Colonic mucosa (tissue), 4 donors: ENCODE data around the gene PUSL1. TPM values are rescaled to one million over a fixed set of nuclear protein-coding genes. Genes with fewer than 3 reads are reported as not detected.

Experiments used
- DNase-seq: peaks from one replicate; pipeline ENCODE4 v3.0.0-alpha.2; 2020
- H3K27ac ChIP-seq: fragments of 200-600 bp; one replicate; pipeline ENCODE4 v1.8.0; 2021
- H3K27me3 ChIP-seq: fragments of 200-600 bp; one replicate; pipeline ENCODE4 v1.8.0; 2021
- H3K36me3 ChIP-seq: fragments of 200-600 bp; one replicate; pipeline ENCODE4 v1.8.0; 2021
- H3K4me1 ChIP-seq: fragments of 200-600 bp; one replicate; pipeline ENCODE4 v1.8.0; 2021; ENCODE audit warnings: mild to moderate bottlenecking
- H3K4me3 ChIP-seq: fragments of 200-600 bp; one replicate; pipeline ENCODE4 v1.8.0; 2021
- H3K9ac ChIP-seq, 2 donors: one replicate each; pipeline ENCODE4 v1.7.0; 2013; ENCODE audit warnings: control low read depth in 2 of 2, low read depth in 2 of 2, low read length in 2 of 2
- H3K9me3 ChIP-seq: fragments of 200-600 bp; one replicate; pipeline ENCODE4 v1.8.0; 2021
- intact Hi-C: fragments of 100-400 bp; cut with DNase I; formaldehyde crosslinking; loops from one replicate; pipeline ENCODE4 v1.14.1; 2022
- total RNA-seq, 2 donors: library from RNA; stranded (reverse); fragmentation: NEBNext Ultra II Directional in 1 of 2; extraction: Animal tissue kit (Norgen Biotek cat#: 25700) in 1 of 2; gene quantifications; one replicate each; pipeline ENCODE4 v1.2.1, GENCODE V29; 2021
- TF ChIP-seq, protein P1 (sequence below): fragments of 200-600 bp; IDR thresholded peaks from one replicate; pipeline ENCODE4 v1.8.0; 2022; ENCODE audit warnings: antibody characterized with exemption, mild to moderate bottlenecking
- donor health status: healthy.
- donor health status: DM: no; HTN: no; CAD: no.
- donor health status: DM: no; HTN: no; CAD: no.

The PUSL1 gene
- total RNA-seq, 2 donors from 2014 or later = 14.3 to 35.8 TPM

DNA sequence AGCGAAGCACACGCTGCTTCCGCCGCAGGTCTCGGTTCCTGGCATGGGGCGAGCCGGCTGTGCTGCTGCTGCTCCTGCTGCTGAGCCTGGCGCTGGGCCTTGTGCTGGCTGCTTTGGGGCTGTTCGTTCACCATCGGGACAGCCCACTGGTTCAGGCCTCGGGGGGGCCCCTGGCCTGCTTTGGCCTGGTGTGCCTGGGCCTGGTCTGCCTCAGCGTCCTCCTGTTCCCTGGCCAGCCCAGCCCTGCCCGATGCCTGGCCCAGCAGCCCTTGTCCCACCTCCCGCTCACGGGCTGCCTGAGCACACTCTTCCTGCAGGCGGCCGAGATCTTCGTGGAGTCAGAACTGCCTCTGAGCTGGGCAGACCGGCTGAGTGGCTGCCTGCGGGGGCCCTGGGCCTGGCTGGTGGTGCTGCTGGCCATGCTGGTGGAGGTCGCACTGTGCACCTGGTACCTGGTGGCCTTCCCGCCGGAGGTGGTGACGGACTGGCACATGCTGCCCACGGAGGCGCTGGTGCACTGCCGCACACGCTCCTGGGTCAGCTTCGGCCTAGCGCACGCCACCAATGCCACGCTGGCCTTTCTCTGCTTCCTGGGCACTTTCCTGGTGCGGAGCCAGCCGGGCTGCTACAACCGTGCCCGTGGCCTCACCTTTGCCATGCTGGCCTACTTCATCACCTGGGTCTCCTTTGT is 25.3 kb downstream of the PUSL1 start:
- no peak overlapping the region for H3K9ac ChIP-seq
- TF ChIP-seq, protein P1, sequence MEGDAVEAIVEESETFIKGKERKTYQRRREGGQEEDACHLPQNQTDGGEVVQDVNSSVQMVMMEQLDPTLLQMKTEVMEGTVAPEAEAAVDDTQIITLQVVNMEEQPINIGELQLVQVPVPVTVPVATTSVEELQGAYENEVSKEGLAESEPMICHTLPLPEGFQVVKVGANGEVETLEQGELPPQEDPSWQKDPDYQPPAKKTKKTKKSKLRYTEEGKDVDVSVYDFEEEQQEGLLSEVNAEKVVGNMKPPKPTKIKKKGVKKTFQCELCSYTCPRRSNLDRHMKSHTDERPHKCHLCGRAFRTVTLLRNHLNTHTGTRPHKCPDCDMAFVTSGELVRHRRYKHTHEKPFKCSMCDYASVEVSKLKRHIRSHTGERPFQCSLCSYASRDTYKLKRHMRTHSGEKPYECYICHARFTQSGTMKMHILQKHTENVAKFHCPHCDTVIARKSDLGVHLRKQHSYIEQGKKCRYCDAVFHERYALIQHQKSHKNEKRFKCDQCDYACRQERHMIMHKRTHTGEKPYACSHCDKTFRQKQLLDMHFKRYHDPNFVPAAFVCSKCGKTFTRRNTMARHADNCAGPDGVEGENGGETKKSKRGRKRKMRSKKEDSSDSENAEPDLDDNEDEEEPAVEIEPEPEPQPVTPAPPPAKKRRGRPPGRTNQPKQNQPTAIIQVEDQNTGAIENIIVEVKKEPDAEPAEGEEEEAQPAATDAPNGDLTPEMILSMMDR = no peak
- no peaks in the 10 kb centered on the region for H3K4me1 ChIP-seq
- no peaks in the 10 kb centered on the region for H3K36me3 ChIP-seq
- H3K9me3 ChIP-seq = no peaks in the 10 kb centered on the region
- intact Hi-C loops = no loop called here
- no peak overlapping the region for H3K4me3 ChIP-seq
- H3K27ac ChIP-seq = no peak overlapping the region
- DNase-seq = no peak
- H3K27me3 ChIP-seq = no peaks in the 10 kb centered on the region

DNA sequence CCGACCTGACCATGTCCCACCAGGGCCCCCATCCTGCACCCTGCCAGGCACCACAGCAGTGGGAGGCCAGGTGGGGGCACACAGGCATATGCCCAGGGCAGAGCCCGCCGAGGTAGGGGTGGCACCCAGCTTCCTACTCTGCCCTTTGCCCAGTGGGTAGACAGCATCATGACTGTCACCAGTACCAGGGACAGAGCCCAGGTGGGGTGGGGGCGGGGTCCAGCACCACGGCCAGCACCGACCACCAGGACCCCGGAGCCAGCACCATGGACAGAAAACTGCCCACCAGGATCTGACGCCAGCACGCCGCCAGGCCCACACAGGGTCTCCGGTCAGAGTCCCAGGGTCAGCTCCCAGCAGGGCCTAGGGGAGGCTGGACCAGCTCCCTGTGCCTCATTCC is 26.4 kb downstream of the PUSL1 start:
- TF ChIP-seq, protein P1 = no peak
- Histone ChIP-seq H3K9ac (no peak overlapping the region), H3K9me3 (no peaks in the 10 kb centered on the region), H3K36me3 (no peaks in the 10 kb centered on the region), H3K4me3 (no peak overlapping the region), H3K4me1 (no peaks in the 10 kb centered on the region), H3K27me3 (no peaks in the 10 kb centered on the region), H3K27ac (no peak overlapping the region)
- intact Hi-C loops = no loop called here
- DNase-seq = no peak

DNA sequence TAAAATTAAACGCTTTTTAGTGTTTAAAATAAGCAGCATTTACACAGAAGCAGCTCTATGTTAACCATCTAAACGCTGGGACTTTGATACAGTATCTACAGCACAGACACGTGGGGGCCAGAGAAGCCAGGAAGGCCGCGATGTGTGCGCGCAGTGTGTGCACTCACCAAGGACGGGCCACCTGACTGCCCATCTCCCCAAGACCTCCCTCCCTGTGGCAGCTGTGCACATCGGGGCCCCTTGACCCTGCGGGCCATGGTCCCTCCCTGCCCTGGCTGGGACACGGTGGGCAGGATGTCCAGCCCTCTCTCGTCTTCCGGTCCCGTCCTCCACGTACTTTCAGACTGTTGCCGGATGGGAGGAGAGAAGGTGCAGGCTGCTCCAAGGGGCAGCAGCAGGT is 26.9 kb downstream of the PUSL1 start:
- intact Hi-C loops = no loop called here
- Histone ChIP-seq H3K36me3 (no peaks in the 10 kb centered on the region), H3K27me3 (no peaks in the 10 kb centered on the region), H3K4me1 (no peaks in the 10 kb centered on the region), H3K9me3 (no peaks in the 10 kb centered on the region), H3K27ac (no peak overlapping the region), H3K4me3 (no peak overlapping the region), H3K9ac (no peak overlapping the region)
- TF ChIP-seq, protein P1 = no peak
- DNase-seq = no peak

DNA sequence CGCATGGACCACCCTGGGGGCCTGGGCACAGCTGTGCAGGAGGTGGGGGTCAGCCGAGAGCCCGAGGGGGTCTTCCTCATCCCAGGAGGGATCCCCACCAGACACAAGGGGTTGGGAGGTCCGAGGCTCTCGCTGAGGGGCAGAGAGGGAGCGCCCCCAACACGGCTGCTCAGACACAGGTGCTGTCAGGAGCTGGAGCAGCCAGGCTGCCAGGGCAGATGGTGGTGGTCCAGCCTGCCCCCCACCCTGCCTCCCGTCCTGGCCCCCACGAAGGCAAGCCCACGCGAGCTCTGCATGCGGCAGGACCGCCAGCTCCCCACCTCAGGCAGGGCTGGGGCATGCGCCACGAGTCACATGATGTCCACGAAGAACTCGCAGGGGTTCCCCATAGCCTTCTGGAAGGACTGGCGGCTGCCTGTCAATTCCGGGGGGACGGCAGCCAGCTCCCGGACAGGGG is 27.4 kb downstream of the PUSL1 start:
- Histone ChIP-seq H3K36me3 (no peaks in the 10 kb centered on the region), H3K27ac (no peak overlapping the region), H3K9me3 (no peaks in the 10 kb centered on the region), H3K4me3 (no peak overlapping the region), H3K27me3 (no peaks in the 10 kb centered on the region), H3K9ac (no peak overlapping the region), H3K4me1 (no peaks in the 10 kb centered on the region)
- no peak for DNase-seq
- TF ChIP-seq, protein P1 = no peak
- intact Hi-C loops = no loop called here

DNA sequence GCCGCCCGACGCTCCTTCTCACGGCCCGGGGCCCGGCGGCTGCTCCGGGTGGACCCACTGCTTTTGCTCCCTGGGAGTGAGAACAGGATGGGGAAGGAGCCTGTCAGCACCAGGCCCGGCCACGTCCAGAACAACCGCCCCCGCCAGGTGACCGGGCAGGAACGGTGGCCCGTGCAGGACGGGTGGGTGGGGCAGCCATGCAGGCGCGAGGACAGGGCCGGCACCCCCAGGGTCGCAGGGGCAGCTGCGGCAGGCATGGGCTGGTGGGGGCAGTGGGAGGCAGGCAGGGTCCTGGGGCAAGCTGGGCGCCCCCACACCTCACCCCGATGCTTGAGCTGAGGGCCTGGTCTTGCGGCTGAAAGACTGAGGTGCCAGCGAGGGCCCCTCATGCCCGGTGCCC is 28.0 kb downstream of the PUSL1 start:
- intact Hi-C loops = no loop called here
- H3K36me3 ChIP-seq = no peaks in the 10 kb centered on the region
- H3K4me1 ChIP-seq = no peaks in the 10 kb centered on the region
- no peak overlapping the region for H3K9ac ChIP-seq
- no peaks in the 10 kb centered on the region for H3K9me3 ChIP-seq
- no peak overlapping the region for H3K4me3 ChIP-seq
- H3K27me3 ChIP-seq = no peaks in the 10 kb centered on the region
- DNase-seq = no peak
- TF ChIP-seq, protein P1 = no peak
- no peak overlapping the region for H3K27ac ChIP-seq
